Stimulated activated CD4-positive, alpha-beta T cell treated with anti-CD3 and anti-CD28 coated beads, TNF-alpha, amount 100 ng/mL, for 48 hours (primary cell): Measurements from ENCODE around the gene PSMC3IP.
A peak's percentile ranks its signal among the peaks of the same experiment; 100 is the strongest.

ENCODE experiments used
- DNase-seq, 3 donors: peaks; one replicate each; pipeline ENCODE4 v3.0.0-alpha.2; 2020; ENCODE audit warnings: low read depth in 3 of 3

The PSMC3IP gene

GRCh38 chr17:42585353-42585752 is 7.8 kb upstream of the PSMC3IP start:
- DNase-seq, result no peak

DNA sequence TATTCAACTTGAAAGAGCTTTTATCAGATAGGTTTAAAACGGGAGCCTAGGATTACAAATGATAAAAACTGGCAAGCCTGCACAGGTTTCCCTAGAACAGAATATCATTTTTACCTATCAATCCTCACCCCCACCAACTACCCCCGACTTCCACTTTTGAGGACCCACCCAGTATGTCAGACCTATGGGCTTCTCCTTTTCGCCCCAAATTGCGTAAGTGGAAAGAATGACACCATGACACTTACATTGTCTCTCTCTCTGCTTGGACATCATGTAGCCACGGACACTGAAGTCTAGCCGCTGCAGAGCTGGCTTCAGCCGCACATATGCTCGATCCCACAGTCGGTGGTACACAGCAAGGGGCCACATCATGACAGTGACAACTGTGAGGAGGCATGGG is 7.4 kb upstream of the PSMC3IP start:
- DNase-seq, result no peak

DNA sequence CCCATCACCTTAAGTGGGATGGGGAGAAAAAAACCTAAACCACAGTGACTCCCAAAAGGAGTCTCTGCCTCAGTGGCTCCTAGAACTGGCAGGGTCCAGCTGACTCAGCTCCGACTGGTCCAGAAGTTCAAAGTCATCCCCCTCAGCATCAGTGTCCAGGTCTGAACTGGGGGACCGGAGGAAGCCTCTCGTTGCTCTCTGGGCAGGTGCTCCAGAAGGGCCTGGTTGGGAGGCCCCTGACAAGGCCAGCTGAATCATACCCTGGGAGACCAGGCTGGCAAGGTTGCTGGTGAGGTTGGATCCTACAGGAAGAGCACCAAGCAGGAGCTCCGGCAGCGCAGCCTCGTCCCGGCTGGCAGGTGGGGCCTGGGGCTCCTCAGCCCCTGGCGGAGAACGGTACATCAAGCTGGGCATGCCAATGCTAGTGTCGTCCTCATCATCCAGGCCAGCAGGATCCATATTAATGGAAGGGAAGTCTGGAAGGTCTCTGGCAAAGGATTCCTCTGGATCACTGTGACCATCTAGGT is 4.3 kb upstream of the PSMC3IP start:
- no peak for DNase-seq

GRCh38 chr17:42579794-42580551 is 2.4 kb upstream of the PSMC3IP start:
- DNase-seq, result no peak

GRCh38 chr17:42578282-42578869 is 847 bp upstream of the PSMC3IP start:
- DNase-seq, result peak; percentile 39 to 53 (median 43)

DNA sequence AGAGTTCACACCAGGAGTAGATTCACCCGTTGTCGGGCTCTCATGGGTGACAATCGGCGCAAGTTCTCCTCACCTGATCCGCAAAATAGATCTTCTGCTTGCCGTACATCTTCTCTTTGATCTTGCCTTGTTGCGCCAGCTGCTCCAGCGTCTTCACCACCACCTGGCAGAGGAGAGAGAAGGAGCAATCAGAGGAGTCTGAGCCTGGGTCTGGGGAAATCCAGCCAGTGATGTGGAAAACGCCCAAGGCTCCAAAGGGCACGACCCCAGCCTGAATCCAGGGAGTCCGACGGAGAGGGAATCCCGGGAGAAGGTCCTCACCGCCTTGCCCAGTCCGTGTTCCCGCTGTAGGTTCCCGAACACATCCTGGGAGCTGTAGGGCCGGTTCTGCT is 393 bp downstream of the PSMC3IP start:
- DNase-seq, result no peak

GRCh38 chr17:42574463-42574862 is 3.1 kb downstream of the PSMC3IP start:
- DNase-seq, result no peak

GRCh38 chr17:42573095-42573494 is 4.4 kb downstream of the PSMC3IP start:
- no peak for DNase-seq

GRCh38 chr17:42571435-42572225 is 5.9 kb downstream of the PSMC3IP start:
- DNase-seq, result no peak

DNA sequence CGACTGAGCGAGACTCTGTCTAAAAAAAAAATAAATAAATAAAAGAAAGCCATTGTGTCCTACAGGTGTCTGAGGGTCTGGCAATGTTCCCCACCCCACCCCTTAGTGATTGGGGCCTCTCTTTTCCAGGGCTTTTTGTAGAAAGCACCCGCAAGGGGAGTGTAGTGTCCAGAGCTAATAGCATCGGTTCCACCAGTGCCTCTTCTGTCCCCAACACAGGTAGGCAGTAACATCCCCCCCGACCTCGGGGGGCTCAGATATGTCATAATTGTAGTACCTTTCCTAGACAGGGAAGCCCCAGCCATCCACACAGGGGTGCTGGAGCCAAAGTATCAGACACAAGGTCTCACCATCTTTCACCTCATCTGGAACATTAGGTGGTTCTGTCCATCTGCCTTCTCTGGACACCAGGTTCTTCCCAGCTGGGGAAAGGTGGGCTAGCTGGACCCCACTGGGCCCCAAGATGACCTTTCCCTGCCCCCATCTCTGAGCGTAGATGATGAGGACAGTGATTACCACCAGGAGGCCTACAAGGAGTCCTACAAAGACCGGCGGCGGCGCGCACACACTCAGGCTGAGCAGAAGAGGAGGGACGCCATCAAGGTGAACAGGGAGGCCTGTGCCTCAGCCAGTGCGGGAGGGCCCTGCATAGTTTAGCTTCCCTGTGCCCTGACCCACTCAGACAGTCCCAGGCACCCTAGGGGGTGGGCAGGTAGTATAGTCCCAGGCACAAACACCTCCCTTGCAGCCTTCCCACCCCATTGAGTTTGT is 9.0 kb downstream of the PSMC3IP start:
- no peak for DNase-seq

- DNase-seq, result peak; percentile 84 to 93 (median 87)
Measured at GRCh38 chr17:42566883-42567573, 10.5 kb downstream of the PSMC3IP start, which contains the start of gene MLX. MLX (plus strand) TSS chr17:42567100; CDS start chr17:42567125, 25 bp downstream.

DNA sequence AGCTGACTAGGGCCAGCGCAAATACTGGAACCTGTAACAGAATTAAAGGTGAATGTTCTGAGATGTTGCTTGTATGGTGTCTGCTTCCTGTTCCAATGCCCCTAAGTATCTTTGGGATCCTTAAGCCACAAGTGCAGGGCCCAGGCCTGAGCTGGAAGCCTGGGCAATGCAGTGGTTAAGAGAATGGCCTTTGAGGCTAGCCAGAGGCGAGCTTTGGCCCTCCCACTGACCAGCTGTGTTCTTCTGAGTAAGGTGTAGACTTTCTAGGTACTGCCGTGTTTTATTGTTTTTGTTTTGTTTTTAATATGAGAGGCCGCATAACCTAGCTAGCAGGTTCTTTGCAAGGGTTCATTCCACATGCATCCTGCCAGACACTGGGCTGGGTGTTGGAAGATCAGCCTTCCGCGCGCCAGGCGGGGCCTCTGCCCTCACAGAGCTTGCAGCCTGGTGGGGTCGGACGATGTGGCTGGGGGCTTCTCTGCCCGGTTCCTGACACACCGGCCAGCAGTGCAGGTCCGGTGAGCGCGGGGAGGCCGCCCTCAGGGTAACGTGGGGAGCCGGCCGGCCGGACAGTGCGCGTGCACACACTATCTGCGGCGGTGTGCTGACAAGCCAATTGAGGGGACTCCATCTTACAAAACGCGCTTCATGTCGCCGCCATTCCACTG is 11.2 kb downstream of the PSMC3IP start:
- no peak for DNase-seq

DNA sequence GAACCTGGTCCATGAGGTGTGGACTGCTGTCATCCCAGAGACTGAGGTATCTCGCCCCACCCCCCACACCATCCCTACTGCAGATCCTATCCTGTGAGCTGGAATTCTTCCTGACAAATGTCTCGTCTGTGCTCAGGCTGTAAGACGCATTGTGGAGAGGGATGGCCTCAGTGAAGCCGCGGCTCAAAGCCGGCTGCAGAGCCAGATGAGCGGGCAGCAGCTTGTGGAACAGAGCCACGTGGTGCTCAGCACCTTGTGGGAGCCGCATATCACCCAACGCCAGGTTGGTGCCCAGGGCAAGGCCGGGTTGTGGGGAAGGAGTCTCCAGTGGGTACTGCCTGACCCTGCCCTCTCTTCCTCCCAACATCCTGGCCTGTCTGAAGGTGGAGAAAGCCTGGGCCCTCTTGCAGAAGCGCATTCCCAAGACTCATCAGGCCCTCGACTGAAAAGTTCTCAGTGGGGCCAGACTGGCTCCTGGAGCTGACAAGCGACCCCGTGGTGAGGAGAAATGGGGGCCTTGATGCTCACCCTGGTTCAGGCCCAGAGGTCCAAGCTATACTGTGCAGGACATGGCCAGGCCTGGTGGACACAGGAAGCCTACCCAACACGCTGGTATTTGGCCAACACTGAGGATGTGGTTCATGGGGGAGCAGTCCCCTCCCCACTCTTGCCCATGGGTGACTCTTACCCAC is 11.9 kb downstream of the PSMC3IP start:
- no peak for DNase-seq

- DNase-seq, result no peak
Measured at GRCh38 chr17:42564815-42565522, 12.6 kb downstream of the PSMC3IP start.

GRCh38 chr17:42563950-42564349 is 13.6 kb downstream of the PSMC3IP start:
- no peak for DNase-seq

- no peak for DNase-seq
Measured at GRCh38 chr17:42563543-42563942, 14.0 kb downstream of the PSMC3IP start.

DNA sequence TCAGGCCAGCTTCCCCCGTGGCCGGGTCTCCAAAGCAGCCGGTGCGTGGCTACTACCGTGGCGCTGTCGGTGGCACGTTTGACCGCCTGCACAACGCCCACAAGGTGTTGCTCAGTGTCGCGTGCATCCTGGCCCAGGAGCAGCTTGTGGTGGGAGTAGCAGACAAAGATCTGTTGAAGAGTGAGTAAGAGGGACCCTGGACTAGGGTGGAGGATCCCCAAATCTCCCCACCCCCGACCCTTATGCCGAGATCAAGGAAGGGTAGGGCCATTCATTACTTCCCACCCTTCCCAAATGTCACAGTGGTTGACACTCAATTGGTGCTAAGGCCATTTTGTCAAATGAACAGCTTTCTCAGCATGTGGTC is 14.4 kb downstream of the PSMC3IP start:
- no peak for DNase-seq

GRCh38 chr17:42562388-42563142 is 15.0 kb downstream of the PSMC3IP start:
- no peak for DNase-seq
